ENCODE data around the gene PIGU.

DNA sequence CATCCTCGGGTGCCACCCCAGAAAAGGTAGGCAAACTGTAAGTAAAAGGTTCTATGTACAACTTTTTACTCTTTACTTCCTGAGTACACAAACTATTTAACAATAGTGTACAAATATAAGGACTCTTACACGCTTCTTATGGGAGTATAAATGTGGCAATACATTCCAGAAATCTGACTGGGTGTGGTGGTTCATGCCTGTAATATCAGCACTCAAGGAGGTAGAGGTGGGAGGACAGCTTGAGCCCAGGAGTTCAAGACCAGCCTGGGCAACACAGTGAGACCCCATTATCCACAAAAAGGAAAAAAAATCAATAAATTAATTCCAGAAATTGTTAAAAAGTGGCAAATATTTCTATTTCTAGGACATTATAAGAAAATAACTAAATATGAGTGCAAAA, 48.9 kb downstream of the PIGU start:
- TF ChIP-seq, protein P1, sequence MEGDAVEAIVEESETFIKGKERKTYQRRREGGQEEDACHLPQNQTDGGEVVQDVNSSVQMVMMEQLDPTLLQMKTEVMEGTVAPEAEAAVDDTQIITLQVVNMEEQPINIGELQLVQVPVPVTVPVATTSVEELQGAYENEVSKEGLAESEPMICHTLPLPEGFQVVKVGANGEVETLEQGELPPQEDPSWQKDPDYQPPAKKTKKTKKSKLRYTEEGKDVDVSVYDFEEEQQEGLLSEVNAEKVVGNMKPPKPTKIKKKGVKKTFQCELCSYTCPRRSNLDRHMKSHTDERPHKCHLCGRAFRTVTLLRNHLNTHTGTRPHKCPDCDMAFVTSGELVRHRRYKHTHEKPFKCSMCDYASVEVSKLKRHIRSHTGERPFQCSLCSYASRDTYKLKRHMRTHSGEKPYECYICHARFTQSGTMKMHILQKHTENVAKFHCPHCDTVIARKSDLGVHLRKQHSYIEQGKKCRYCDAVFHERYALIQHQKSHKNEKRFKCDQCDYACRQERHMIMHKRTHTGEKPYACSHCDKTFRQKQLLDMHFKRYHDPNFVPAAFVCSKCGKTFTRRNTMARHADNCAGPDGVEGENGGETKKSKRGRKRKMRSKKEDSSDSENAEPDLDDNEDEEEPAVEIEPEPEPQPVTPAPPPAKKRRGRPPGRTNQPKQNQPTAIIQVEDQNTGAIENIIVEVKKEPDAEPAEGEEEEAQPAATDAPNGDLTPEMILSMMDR (IDR thresholded peaks at IDR 0.05), result no peak
- TF ChIP-seq POLR2A (IDR thresholded peaks at IDR 0.05), result no peak

Measured in lower leg skin (tissue), 3 donors.